ENCODE data around the gene MRLN.

Gene MRLN

DNA sequence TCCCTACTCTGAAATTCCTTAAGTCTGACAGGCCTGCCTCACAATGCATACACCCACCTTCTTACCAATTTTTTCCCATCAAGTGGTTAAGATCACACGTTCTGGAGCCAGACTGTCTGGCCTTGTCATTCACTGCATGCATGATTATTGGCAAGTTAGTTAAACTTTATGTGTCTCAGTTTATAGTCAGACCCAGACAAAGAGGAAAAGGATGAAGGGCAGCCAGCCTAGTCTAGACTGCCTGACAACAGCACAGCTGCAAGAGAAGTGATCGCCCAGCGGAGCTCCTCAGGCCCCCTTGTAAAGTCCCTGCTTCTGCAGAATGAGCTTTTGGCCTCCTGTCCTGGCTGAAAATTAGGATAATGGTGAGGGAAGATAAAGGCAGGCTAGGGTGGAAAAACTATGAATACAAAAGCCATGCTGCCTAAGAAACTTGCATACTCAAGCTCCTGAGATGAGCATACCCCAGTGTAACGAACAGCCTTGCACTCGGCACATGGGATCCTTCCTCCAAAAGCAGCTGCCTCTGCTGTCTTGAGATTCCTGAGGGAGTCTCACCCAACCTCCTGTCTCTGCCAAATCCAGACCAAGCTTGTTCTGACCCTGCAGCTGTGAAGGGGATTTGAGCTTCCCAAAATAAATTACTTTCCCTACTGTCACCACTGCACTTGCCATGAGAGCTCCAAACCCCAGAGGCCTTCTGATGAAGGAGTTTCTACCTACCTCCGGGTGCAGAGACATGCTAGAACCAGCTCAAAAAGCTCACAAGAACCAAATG lies 26.7 kb upstream of the MRLN start:
- H3K36me3 ChIP-seq (ENCODE audit: control insufficient read depth in 2 of 2, insufficient read depth in 2 of 2, low read length in 2 of 2), result no peaks in the 10 kb centered on the region
- no peaks in the 10 kb centered on the region for H3K27me3 ChIP-seq (ENCODE audit: control insufficient read depth in 2 of 2, insufficient read depth in 2 of 2, low read length in 2 of 2)
- no peaks in the 10 kb centered on the region for H3K4me1 ChIP-seq (ENCODE audit: control insufficient read depth in 2 of 2, insufficient read depth in 2 of 2, low read length in 2 of 2)
- H3K9ac ChIP-seq (ENCODE audit: low read depth in 1 of 2, low read length in 2 of 2), result no peak overlapping the region
- H3K9me3 ChIP-seq (ENCODE audit: control insufficient read depth in 2 of 2, low read length in 2 of 2), result no peaks in the 10 kb centered on the region
- H3K4me3 ChIP-seq (ENCODE audit: low read length in 2 of 2), result no peak overlapping the region
- H3K27ac ChIP-seq (ENCODE audit: low read depth in 2 of 2, low read length in 2 of 2), result no peak overlapping the region

- no peaks in the 10 kb centered on the region for H3K27me3 ChIP-seq (ENCODE audit: control insufficient read depth in 2 of 2, insufficient read depth in 2 of 2, low read length in 2 of 2)
- H3K9me3 ChIP-seq (ENCODE audit: control insufficient read depth in 2 of 2, low read length in 2 of 2), result no peaks in the 10 kb centered on the region
- H3K9ac ChIP-seq (ENCODE audit: low read depth in 1 of 2, low read length in 2 of 2), result no peak overlapping the region
- H3K36me3 ChIP-seq (ENCODE audit: control insufficient read depth in 2 of 2, insufficient read depth in 2 of 2, low read length in 2 of 2), result no peaks in the 10 kb centered on the region
- H3K4me1 ChIP-seq (ENCODE audit: control insufficient read depth in 2 of 2, insufficient read depth in 2 of 2, low read length in 2 of 2), result peaks cover 6 to 9% of the 10 kb centered on the region in 2 donors
- no peak overlapping the region for H3K27ac ChIP-seq (ENCODE audit: low read depth in 2 of 2, low read length in 2 of 2)
- no peak overlapping the region for H3K4me3 ChIP-seq (ENCODE audit: low read length in 2 of 2)
Measured at GRCh38 chr10:59774451-59774850, 21.2 kb upstream of the MRLN start.

GRCh38 chr10:59773088-59773487 lies 19.8 kb upstream of the MRLN start:
- no peak overlapping the region for H3K9ac ChIP-seq (ENCODE audit: low read depth in 1 of 2, low read length in 2 of 2)
- peaks cover 6 to 9% of the 10 kb centered on the region in 2 donors for H3K4me1 ChIP-seq (ENCODE audit: control insufficient read depth in 2 of 2, insufficient read depth in 2 of 2, low read length in 2 of 2)
- H3K27me3 ChIP-seq (ENCODE audit: control insufficient read depth in 2 of 2, insufficient read depth in 2 of 2, low read length in 2 of 2), result no peaks in the 10 kb centered on the region
- H3K9me3 ChIP-seq (ENCODE audit: control insufficient read depth in 2 of 2, low read length in 2 of 2), result no peaks in the 10 kb centered on the region
- H3K27ac ChIP-seq (ENCODE audit: low read depth in 2 of 2, low read length in 2 of 2), result no peak overlapping the region
- no peak overlapping the region for H3K4me3 ChIP-seq (ENCODE audit: low read length in 2 of 2)
- no peaks in the 10 kb centered on the region for H3K36me3 ChIP-seq (ENCODE audit: control insufficient read depth in 2 of 2, insufficient read depth in 2 of 2, low read length in 2 of 2)

- no peak overlapping the region for H3K4me3 ChIP-seq (ENCODE audit: low read length in 2 of 2)
- H3K27ac ChIP-seq (ENCODE audit: low read depth in 2 of 2, low read length in 2 of 2), result peak overlapping the region in 1 of 2 donors; percentile 44
- no peaks in the 10 kb centered on the region for H3K36me3 ChIP-seq (ENCODE audit: control insufficient read depth in 2 of 2, insufficient read depth in 2 of 2, low read length in 2 of 2)
- no peaks in the 10 kb centered on the region for H3K9me3 ChIP-seq (ENCODE audit: control insufficient read depth in 2 of 2, low read length in 2 of 2)
- no peak overlapping the region for H3K9ac ChIP-seq (ENCODE audit: low read depth in 1 of 2, low read length in 2 of 2)
- peaks cover 6 to 9% of the 10 kb centered on the region in 2 donors for H3K4me1 ChIP-seq (ENCODE audit: control insufficient read depth in 2 of 2, insufficient read depth in 2 of 2, low read length in 2 of 2)
- H3K27me3 ChIP-seq (ENCODE audit: control insufficient read depth in 2 of 2, insufficient read depth in 2 of 2, low read length in 2 of 2), result no peaks in the 10 kb centered on the region
Measured at GRCh38 chr10:59771162-59771807, 18.0 kb upstream of the MRLN start.

- Histone ChIP-seq H3K9me3 (ENCODE audit: control insufficient read depth in 2 of 2, low read length in 2 of 2) (no peaks in the 10 kb centered on the region), H3K36me3 (ENCODE audit: control insufficient read depth in 2 of 2, insufficient read depth in 2 of 2, low read length in 2 of 2) (no peaks in the 10 kb centered on the region), H3K27me3 (ENCODE audit: control insufficient read depth in 2 of 2, insufficient read depth in 2 of 2, low read length in 2 of 2) (no peaks in the 10 kb centered on the region), H3K4me1 (ENCODE audit: control insufficient read depth in 2 of 2, insufficient read depth in 2 of 2, low read length in 2 of 2) (peaks cover 6 to 9% of the 10 kb centered on the region in 2 donors), H3K9ac (ENCODE audit: low read depth in 1 of 2, low read length in 2 of 2) (no peak overlapping the region), H3K4me3 (ENCODE audit: low read length in 2 of 2) (no peak overlapping the region), H3K27ac (ENCODE audit: low read depth in 2 of 2, low read length in 2 of 2) (no peak overlapping the region)
Measured at GRCh38 chr10:59770689-59771088, 17.4 kb upstream of the MRLN start.

DNA sequence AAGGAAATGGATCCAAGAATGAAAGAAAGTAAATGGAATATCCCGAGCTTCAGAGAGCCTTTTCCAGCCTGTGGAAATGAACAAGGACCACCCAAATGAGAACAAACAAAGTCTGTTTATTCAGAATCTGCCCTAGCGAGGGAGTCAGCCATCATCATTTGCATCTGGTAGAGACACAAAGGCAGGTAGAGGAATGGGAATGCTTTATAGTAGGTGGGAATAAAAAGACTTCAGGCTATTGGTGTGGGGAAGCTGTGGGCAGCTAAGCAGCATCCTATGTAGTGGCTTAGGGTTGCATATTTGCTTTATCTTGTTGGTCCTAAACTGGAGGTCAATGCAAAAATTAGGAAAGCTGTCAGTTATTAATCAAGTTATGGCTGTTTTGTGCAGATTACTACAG lies 9.2 kb upstream of the MRLN start:
- no peaks in the 10 kb centered on the region for H3K27me3 ChIP-seq (ENCODE audit: control insufficient read depth in 2 of 2, insufficient read depth in 2 of 2, low read length in 2 of 2)
- H3K9ac ChIP-seq (ENCODE audit: low read depth in 1 of 2, low read length in 2 of 2), result no peak overlapping the region
- H3K36me3 ChIP-seq (ENCODE audit: control insufficient read depth in 2 of 2, insufficient read depth in 2 of 2, low read length in 2 of 2), result no peaks in the 10 kb centered on the region
- H3K4me3 ChIP-seq (ENCODE audit: low read length in 2 of 2), result no peak overlapping the region
- no peaks in the 10 kb centered on the region for H3K4me1 ChIP-seq (ENCODE audit: control insufficient read depth in 2 of 2, insufficient read depth in 2 of 2, low read length in 2 of 2)
- no peaks in the 10 kb centered on the region for H3K9me3 ChIP-seq (ENCODE audit: control insufficient read depth in 2 of 2, low read length in 2 of 2)
- H3K27ac ChIP-seq (ENCODE audit: low read depth in 2 of 2, low read length in 2 of 2), result no peak overlapping the region

DNA sequence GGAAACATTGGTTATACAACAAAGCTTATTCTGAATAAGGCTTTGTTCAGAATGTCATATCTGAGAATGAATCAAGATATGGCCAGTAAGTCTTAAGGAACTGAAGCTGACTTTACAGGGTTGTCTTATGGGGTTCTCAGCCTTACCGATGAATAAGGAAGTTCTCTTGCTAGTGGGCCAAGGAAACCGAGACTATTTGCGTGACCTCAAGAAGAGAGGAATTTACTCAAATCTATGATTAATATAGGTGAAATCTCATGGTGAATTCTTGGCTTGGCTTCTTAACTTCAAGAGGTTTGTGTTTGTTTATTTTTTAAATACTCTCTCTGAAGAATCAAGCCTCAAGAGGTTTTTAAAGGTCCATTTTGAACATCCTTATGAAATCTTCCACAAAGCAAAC lies 4.7 kb upstream of the MRLN start:
- Histone ChIP-seq H3K27ac (ENCODE audit: low read depth in 2 of 2, low read length in 2 of 2) (no peak overlapping the region), H3K9ac (ENCODE audit: low read depth in 1 of 2, low read length in 2 of 2) (no peak overlapping the region), H3K27me3 (ENCODE audit: control insufficient read depth in 2 of 2, insufficient read depth in 2 of 2, low read length in 2 of 2) (no peaks in the 10 kb centered on the region), H3K4me3 (ENCODE audit: low read length in 2 of 2) (no peak overlapping the region), H3K4me1 (ENCODE audit: control insufficient read depth in 2 of 2, insufficient read depth in 2 of 2, low read length in 2 of 2) (no peaks in the 10 kb centered on the region), H3K36me3 (ENCODE audit: control insufficient read depth in 2 of 2, insufficient read depth in 2 of 2, low read length in 2 of 2) (no peaks in the 10 kb centered on the region), H3K9me3 (ENCODE audit: control insufficient read depth in 2 of 2, low read length in 2 of 2) (no peaks in the 10 kb centered on the region)

DNA sequence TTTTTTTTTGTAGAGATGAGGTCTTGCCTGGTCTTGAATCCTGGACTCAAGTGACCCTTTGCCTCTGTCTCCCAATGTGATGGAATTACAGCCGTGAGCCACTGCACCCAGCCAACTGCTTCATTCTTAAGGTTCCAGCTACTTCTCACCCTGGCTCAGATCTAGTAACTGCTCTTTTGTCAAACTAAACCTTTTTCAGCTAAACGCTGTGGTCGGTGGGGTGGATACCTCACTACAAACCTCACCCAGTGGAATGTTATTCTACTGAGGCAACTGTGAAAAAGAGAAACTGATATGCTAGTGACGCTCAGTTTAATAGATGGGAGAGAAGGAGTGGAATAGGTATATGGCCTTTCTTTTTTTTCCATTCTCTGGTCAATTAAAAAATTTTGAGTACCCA lies 1.7 kb upstream of the MRLN start:
- Histone ChIP-seq H3K9me3 (ENCODE audit: control insufficient read depth in 2 of 2, low read length in 2 of 2) (no peaks in the 10 kb centered on the region), H3K36me3 (ENCODE audit: control insufficient read depth in 2 of 2, insufficient read depth in 2 of 2, low read length in 2 of 2) (no peaks in the 10 kb centered on the region), H3K27ac (ENCODE audit: low read depth in 2 of 2, low read length in 2 of 2) (no peak overlapping the region), H3K27me3 (ENCODE audit: control insufficient read depth in 2 of 2, insufficient read depth in 2 of 2, low read length in 2 of 2) (no peaks in the 10 kb centered on the region), H3K4me3 (ENCODE audit: low read length in 2 of 2) (no peak overlapping the region), H3K4me1 (ENCODE audit: control insufficient read depth in 2 of 2, insufficient read depth in 2 of 2, low read length in 2 of 2) (no peaks in the 10 kb centered on the region), H3K9ac (ENCODE audit: low read depth in 1 of 2, low read length in 2 of 2) (no peak overlapping the region)

- Histone ChIP-seq H3K9me3 (ENCODE audit: control insufficient read depth in 2 of 2, low read length in 2 of 2) (no peaks in the 10 kb centered on the region), H3K4me3 (ENCODE audit: low read length in 2 of 2) (no peak overlapping the region), H3K27ac (ENCODE audit: low read depth in 2 of 2, low read length in 2 of 2) (no peak overlapping the region), H3K4me1 (ENCODE audit: control insufficient read depth in 2 of 2, insufficient read depth in 2 of 2, low read length in 2 of 2) (peaks cover 0 to 7% of the 10 kb centered on the region in 2 donors), H3K27me3 (ENCODE audit: control insufficient read depth in 2 of 2, insufficient read depth in 2 of 2, low read length in 2 of 2) (no peaks in the 10 kb centered on the region), H3K9ac (ENCODE audit: low read depth in 1 of 2, low read length in 2 of 2) (no peak overlapping the region), H3K36me3 (ENCODE audit: control insufficient read depth in 2 of 2, insufficient read depth in 2 of 2, low read length in 2 of 2) (no peaks in the 10 kb centered on the region)
Measured at GRCh38 chr10:59752278-59752940, 846 bp downstream of the MRLN start.
